ENCODE results near the gene TESK2. TPM values are rescaled to one million over a fixed set of nuclear protein-coding genes. Genes with fewer than 3 reads are reported as not detected.

TESK2 gene
- polyA plus RNA-seq, 1 of the 3 experiments (the other 2 are of a cell fraction): 1.3 TPM

DNA sequence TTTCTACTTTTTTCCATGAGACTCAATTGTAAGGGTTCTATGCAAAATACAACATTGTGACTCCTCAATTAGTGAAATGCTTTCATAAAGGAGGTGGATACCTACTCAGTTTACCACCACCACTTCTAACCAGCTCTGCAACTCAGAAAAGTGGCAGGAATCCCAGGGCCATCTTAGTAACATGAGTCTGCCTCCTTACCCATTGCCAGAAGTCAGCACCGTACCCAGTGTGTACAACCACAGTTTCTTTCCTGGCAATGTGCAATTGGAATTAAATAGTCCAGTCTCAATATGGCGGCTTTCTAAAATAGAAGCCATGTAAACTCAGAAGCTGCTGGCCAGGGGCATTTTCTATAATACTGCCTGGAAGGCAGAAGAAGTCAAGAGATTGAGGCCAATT is 32.1 kb downstream of the TESK2 start:
- no peak overlapping the region for H3K9ac ChIP-seq
- no peak for TF ChIP-seq NRF1 (IDR thresholded peaks at IDR 0.05; ENCODE audit: low read depth, low read length)
- TF ChIP-seq RAD21 (IDR thresholded peaks at IDR 0.05; ENCODE audit: low read length): no peak
- no peak overlapping the region for H3K4me3 ChIP-seq (ENCODE audit: low read depth in 2 of 2, low read length in 1 of 2)
- ChIA-PET POLR2A (no interaction called here), CTCF (no interaction called here)
- no peak overlapping the region for H2AFZ ChIP-seq (ENCODE audit: low read depth)
- 96% methylated on average over 2 of the region's 2 CpGs for WGBS (ENCODE audit: low lambda C conversion rate)
- H3K27me3 ChIP-seq (ENCODE audit: insufficient read depth): no peaks in the 10 kb centered on the region
- H3K79me2 ChIP-seq (ENCODE audit: insufficient read depth): no peaks in the 10 kb centered on the region
- H3K9me3 ChIP-seq: no peaks in the 10 kb centered on the region
- no peaks in the 10 kb centered on the region for H3K9me2 ChIP-seq
- DNase-seq: no peak
- H3K27ac ChIP-seq (ENCODE audit: low read depth in 2 of 2, low read length in 1 of 2): no peak overlapping the region
- H4K20me1 ChIP-seq (ENCODE audit: insufficient read depth): no peaks in the 10 kb centered on the region
- no peaks in the 10 kb centered on the region for H3K4me1 ChIP-seq (ENCODE audit: control insufficient read depth in 1 of 2, insufficient read depth in 2 of 2, low read depth in 1 of 2, low read length in 1 of 2)
- H3K4me2 ChIP-seq: no peak overlapping the region
- H3K36me3 ChIP-seq (replicated peaks in 1 of 2; ENCODE audit: control insufficient read depth in 1 of 2, insufficient read depth in 2 of 2, low read length in 1 of 2): no peaks in the 10 kb centered on the region
- H3F3A ChIP-seq (replicated peaks; ENCODE audit: insufficient read depth): no peaks in the 10 kb centered on the region

DNA sequence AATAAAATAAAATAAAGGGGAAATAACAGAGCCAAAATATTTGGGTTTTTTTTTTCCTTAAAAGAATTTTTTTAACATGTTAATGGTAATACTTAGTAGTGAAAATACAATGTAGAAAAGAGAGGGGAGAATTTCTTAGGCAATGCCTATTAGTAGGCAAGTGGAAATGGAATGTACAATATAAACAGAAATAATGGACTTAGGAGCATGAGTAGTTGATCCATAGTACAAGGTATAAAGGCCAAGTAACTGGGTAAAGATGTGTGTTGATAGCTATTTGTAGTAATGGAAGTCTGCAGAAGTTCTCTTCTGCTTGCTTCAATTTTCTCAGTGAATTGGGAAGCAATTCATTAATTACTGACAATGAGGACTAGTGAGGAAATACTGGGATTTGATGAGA is 34.4 kb downstream of the TESK2 start:
- no peak overlapping the region for H3K27ac ChIP-seq (ENCODE audit: low read depth in 2 of 2, low read length in 1 of 2)
- DNase-seq: no peak
- H3F3A ChIP-seq (replicated peaks; ENCODE audit: insufficient read depth): no peaks in the 10 kb centered on the region
- H3K9me2 ChIP-seq: no peaks in the 10 kb centered on the region
- POLR2A ChIA-PET: no interaction called here
- H3K36me3 ChIP-seq (replicated peaks in 1 of 2; ENCODE audit: control insufficient read depth in 1 of 2, insufficient read depth in 2 of 2, low read length in 1 of 2): no peaks in the 10 kb centered on the region
- H3K4me2 ChIP-seq: no peak overlapping the region
- no peaks in the 10 kb centered on the region for H3K79me2 ChIP-seq (ENCODE audit: insufficient read depth)
- H2AFZ ChIP-seq (ENCODE audit: low read depth): no peak overlapping the region
- H3K4me1 ChIP-seq (ENCODE audit: control insufficient read depth in 1 of 2, insufficient read depth in 2 of 2, low read depth in 1 of 2, low read length in 1 of 2): no peaks in the 10 kb centered on the region
- H3K4me3 ChIP-seq (ENCODE audit: low read depth in 2 of 2, low read length in 1 of 2): no peak overlapping the region
- H3K27me3 ChIP-seq (ENCODE audit: insufficient read depth): no peaks in the 10 kb centered on the region
- TF ChIP-seq, protein P1, sequence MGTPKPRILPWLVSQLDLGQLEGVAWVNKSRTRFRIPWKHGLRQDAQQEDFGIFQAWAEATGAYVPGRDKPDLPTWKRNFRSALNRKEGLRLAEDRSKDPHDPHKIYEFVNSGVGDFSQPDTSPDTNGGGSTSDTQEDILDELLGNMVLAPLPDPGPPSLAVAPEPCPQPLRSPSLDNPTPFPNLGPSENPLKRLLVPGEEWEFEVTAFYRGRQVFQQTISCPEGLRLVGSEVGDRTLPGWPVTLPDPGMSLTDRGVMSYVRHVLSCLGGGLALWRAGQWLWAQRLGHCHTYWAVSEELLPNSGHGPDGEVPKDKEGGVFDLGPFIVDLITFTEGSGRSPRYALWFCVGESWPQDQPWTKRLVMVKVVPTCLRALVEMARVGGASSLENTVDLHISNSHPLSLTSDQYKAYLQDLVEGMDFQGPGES (IDR thresholded peaks at IDR 0.05; ENCODE audit: low read depth, low read length): no peak
- TF ChIP-seq, protein P2, sequence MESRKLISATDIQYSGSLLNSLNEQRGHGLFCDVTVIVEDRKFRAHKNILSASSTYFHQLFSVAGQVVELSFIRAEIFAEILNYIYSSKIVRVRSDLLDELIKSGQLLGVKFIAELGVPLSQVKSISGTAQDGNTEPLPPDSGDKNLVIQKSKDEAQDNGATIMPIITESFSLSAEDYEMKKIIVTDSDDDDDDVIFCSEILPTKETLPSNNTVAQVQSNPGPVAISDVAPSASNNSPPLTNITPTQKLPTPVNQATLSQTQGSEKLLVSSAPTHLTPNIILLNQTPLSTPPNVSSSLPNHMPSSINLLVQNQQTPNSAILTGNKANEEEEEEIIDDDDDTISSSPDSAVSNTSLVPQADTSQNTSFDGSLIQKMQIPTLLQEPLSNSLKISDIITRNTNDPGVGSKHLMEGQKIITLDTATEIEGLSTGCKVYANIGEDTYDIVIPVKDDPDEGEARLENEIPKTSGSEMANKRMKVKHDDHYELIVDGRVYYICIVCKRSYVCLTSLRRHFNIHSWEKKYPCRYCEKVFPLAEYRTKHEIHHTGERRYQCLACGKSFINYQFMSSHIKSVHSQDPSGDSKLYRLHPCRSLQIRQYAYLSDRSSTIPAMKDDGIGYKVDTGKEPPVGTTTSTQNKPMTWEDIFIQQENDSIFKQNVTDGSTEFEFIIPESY (IDR thresholded peaks at IDR 0.05; ENCODE audit: borderline replicate concordance, low read depth): no peak
- no peak for TF ChIP-seq MEF2A (IDR thresholded peaks at IDR 0.05; ENCODE audit: borderline replicate concordance, low read depth)
- H4K20me1 ChIP-seq (ENCODE audit: insufficient read depth): no peaks in the 10 kb centered on the region
- H3K9ac ChIP-seq: no peak overlapping the region
- H3K9me3 ChIP-seq: no peaks in the 10 kb centered on the region
- CTCF ChIA-PET: no interaction called here

DNA sequence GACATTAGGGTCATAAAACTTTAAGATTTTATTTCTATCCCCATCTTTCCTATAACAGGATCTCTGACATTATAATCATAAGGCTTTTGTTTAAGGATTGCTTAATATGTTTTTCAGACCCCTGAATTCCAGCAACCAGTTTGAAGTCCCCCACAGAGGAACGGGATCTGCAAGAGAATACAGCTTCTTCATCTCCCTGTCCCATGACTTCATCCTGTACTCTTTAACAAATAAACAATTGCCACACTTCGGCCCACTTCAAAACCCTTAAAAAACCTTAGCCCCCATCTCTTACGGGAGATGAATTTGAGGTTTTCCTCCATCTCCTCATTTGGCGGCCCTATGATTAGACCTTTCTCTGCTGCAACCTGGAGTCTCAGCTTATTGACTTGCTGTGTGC is 35.8 kb downstream of the TESK2 start:
- Histone ChIP-seq H3K9ac (no peak overlapping the region), H3K27ac (ENCODE audit: low read depth in 2 of 2, low read length in 1 of 2) (no peak overlapping the region), H3K9me2 (no peaks in the 10 kb centered on the region), H4K20me1 (ENCODE audit: insufficient read depth) (no peaks in the 10 kb centered on the region), H3K79me2 (ENCODE audit: insufficient read depth) (no peaks in the 10 kb centered on the region), H2AFZ (ENCODE audit: low read depth) (no peak overlapping the region), H3F3A (replicated peaks; ENCODE audit: insufficient read depth) (no peaks in the 10 kb centered on the region), H3K4me1 (ENCODE audit: control insufficient read depth in 1 of 2, insufficient read depth in 2 of 2, low read depth in 1 of 2, low read length in 1 of 2) (no peaks in the 10 kb centered on the region; a peak in 1 of 4 replicates), H3K36me3 (replicated peaks in 1 of 2; ENCODE audit: control insufficient read depth in 1 of 2, insufficient read depth in 2 of 2, low read length in 1 of 2) (no peaks in the 10 kb centered on the region), H3K9me3 (no peaks in the 10 kb centered on the region), H3K4me2 (no peak overlapping the region), H3K4me3 (ENCODE audit: low read depth in 2 of 2, low read length in 1 of 2) (no peak overlapping the region), H3K27me3 (ENCODE audit: insufficient read depth) (no peaks in the 10 kb centered on the region)
- CTCF ChIA-PET: no interaction called here
- no peak for DNase-seq
- WGBS (ENCODE audit: low lambda C conversion rate): 95% methylated on average over 4 of the region's 4 CpGs
- POLR2A ChIA-PET: no interaction called here
- TF ChIP-seq TEAD4 (IDR thresholded peaks at IDR 0.05; ENCODE audit: borderline replicate concordance, insufficient read depth): no peak
- TF ChIP-seq SMC3 (IDR thresholded peaks at IDR 0.05; ENCODE audit: low read depth, low read length): no peak
- TF ChIP-seq RCOR1 (IDR thresholded peaks at IDR 0.05; ENCODE audit: low read length): no peak
- TF ChIP-seq, protein P2 (IDR thresholded peaks at IDR 0.05; ENCODE audit: borderline replicate concordance, low read depth): no peak
- no peak for TF ChIP-seq POLR2AphosphoS5 (IDR thresholded peaks at IDR 0.05; ENCODE audit: low read depth, low read length)
- TF ChIP-seq, protein P3, sequence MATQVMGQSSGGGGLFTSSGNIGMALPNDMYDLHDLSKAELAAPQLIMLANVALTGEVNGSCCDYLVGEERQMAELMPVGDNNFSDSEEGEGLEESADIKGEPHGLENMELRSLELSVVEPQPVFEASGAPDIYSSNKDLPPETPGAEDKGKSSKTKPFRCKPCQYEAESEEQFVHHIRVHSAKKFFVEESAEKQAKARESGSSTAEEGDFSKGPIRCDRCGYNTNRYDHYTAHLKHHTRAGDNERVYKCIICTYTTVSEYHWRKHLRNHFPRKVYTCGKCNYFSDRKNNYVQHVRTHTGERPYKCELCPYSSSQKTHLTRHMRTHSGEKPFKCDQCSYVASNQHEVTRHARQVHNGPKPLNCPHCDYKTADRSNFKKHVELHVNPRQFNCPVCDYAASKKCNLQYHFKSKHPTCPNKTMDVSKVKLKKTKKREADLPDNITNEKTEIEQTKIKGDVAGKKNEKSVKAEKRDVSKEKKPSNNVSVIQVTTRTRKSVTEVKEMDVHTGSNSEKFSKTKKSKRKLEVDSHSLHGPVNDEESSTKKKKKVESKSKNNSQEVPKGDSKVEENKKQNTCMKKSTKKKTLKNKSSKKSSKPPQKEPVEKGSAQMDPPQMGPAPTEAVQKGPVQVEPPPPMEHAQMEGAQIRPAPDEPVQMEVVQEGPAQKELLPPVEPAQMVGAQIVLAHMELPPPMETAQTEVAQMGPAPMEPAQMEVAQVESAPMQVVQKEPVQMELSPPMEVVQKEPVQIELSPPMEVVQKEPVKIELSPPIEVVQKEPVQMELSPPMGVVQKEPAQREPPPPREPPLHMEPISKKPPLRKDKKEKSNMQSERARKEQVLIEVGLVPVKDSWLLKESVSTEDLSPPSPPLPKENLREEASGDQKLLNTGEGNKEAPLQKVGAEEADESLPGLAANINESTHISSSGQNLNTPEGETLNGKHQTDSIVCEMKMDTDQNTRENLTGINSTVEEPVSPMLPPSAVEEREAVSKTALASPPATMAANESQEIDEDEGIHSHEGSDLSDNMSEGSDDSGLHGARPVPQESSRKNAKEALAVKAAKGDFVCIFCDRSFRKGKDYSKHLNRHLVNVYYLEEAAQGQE (IDR thresholded peaks at IDR 0.05; ENCODE audit: low read depth, low read length): no peak
- TF ChIP-seq JUND (IDR thresholded peaks at IDR 0.05): no peak
- TF ChIP-seq, protein P4, sequence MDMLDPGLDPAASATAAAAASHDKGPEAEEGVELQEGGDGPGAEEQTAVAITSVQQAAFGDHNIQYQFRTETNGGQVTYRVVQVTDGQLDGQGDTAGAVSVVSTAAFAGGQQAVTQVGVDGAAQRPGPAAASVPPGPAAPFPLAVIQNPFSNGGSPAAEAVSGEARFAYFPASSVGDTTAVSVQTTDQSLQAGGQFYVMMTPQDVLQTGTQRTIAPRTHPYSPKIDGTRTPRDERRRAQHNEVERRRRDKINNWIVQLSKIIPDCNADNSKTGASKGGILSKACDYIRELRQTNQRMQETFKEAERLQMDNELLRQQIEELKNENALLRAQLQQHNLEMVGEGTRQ (IDR thresholded peaks at IDR 0.05; ENCODE audit: borderline replicate concordance, low read depth, low read length): no peak
- TF ChIP-seq YY1 (IDR thresholded peaks at IDR 0.05; ENCODE audit: low read depth): no peak
